CD4-positive, alpha-beta T cell treated with Interferon alpha-2 for 1 hour (primary cell): ENCODE measurements around the gene CEP19.
A peak's percentile ranks its signal among the peaks of the same experiment; 100 is the strongest.
"Not testable (repeated sequence)": the region's sequence is repeated elsewhere in the genome, so short reads cannot be mapped to it uniquely, and the experiment has no call there.

Experiments used
- DNase-seq, 2 donors: peaks; one replicate each; pipeline ENCODE4 v3.0.0-alpha.2; 2020 to 2022

Gene CEP19, protein sequence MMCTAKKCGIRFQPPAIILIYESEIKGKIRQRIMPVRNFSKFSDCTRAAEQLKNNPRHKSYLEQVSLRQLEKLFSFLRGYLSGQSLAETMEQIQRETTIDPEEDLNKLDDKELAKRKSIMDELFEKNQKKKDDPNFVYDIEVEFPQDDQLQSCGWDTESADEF

GRCh38 chr3:196711838-196712513 lies at the start of gene CEP19, which contains the start of gene PIGX:
Gene CEP19 (minus strand): TSS chr3:196712250. CDS start chr3:196708657, 3,593 bp downstream.
Gene PIGX (plus strand): TSS chr3:196712377.
- peak; percentile 93 to 94 for DNase-seq

GRCh38 chr3:196757876-196758739 lies 46.1 kb upstream of the CEP19 start:
- no peak for DNase-seq

GRCh38 chr3:196756732-196757131 lies 44.7 kb upstream of the CEP19 start:
- no peak for DNase-seq

DNA sequence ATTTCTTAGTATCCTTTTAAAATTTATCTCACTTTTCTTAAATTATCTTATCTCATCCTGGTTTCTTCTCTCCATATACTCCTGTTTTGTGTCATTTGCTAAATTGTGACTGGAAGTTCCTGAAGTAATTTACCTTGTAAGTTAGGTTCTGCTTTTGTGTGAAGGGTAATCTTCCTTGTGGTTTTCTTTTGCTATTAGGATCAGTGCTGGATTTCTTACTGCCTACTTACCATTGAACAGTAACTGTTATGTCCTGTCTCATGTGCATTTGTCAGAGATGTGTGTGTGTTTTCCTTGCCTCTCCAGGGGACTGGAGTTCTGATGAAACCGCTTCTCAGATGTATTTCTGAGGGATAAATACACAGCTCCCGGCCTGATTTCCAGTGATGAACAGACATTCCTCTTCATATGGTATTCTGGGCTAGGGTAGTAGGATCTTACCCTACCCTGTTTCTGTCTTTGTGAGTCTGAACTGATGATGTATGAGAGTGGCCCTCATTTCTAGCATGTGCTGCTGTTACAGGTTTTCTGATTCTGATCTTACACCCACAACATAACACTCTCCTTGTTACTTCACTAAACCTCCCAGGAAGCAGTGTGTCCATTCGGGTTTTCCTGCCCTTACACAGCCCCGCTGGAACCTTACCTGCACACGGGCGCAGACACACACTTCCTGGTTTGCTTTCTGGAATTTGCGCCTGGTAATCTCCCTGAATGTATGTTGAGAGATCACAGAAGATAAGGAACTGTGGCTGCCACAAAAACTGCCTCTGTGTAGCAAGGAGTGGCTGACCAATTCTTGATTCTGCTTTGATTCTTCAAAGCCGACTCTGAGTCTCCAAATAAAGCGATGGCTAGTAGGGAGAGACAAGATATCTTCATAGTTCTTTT lies 42.3 kb upstream of the CEP19 start:
- no peak for DNase-seq

- no peak for DNase-seq
Measured at GRCh38 chr3:196753201-196753600, 41.2 kb upstream of the CEP19 start.

- no peak for DNase-seq
Measured at GRCh38 chr3:196749125-196749524, 37.1 kb upstream of the CEP19 start.

- DNase-seq: not testable (repeated sequence)
Measured at GRCh38 chr3:196743569-196743968, 31.5 kb upstream of the CEP19 start.

DNA sequence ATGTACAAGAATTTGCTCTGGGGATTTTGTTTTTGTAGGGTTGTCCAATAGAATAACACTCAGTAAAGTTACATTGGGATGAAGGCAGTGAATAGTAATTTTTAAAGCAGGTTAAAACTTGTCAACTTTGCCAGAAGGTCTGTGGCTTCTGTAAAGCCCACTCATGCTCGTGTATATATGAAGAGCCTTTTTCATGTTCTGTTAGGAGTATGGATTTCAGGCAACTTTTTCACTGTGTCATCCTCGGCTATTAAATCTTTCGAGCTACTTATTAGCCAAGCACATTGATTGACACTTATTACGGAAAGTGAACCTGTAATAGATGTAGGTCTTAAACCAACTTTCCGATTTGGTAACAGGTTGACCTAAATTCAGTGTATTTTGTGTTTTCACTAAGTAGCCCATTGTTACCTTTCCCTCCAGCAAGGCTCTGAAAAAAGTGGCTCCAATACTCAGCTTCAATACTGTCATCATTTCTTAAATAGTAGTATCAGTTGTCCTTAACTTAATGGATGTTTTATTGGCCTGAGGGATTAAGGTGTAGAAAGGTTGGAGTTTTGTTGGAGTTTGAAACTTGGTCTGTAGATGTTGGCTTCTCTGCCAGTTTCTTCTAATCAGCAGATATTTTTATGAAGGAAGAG lies 29.3 kb upstream of the CEP19 start:
- no peak for DNase-seq

DNA sequence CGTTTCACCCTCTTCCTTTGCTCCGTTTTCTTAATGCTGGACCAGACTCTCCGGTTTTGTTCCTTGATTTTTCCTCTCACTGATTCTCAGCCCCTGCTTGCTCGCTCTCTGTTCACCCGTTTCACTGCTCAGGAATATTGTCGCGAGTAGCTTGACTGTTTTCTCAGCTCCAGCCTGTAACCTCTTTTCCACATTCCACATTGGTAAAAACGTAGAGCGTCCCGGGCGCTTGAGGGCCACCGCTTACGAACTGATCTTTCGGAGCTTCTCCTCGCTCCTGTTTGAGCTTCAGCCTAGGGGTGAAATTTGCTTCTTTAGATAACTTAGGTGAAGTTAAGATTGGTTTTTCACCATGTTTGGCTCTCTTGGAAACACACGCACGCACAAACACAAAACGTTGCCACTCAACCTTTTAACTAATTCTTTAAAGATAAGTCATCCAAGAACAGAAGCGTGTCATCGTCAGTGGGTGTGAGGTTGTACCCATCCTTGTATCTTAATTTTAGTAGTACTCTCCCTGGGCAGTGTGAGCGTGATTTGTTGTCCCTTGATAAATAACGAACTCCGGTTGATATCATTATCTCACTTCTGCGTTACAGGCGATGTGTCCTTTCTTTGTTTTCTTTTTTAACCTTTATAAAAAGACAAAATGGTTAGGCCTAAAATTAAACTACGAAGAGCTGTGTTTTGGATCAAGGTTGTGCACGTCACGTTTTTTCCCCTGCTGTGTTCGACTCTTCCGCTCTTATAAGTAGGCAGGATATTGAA lies 28.6 kb upstream of the CEP19 start:
- DNase-seq: peak; percentile 25 to 61

DNA sequence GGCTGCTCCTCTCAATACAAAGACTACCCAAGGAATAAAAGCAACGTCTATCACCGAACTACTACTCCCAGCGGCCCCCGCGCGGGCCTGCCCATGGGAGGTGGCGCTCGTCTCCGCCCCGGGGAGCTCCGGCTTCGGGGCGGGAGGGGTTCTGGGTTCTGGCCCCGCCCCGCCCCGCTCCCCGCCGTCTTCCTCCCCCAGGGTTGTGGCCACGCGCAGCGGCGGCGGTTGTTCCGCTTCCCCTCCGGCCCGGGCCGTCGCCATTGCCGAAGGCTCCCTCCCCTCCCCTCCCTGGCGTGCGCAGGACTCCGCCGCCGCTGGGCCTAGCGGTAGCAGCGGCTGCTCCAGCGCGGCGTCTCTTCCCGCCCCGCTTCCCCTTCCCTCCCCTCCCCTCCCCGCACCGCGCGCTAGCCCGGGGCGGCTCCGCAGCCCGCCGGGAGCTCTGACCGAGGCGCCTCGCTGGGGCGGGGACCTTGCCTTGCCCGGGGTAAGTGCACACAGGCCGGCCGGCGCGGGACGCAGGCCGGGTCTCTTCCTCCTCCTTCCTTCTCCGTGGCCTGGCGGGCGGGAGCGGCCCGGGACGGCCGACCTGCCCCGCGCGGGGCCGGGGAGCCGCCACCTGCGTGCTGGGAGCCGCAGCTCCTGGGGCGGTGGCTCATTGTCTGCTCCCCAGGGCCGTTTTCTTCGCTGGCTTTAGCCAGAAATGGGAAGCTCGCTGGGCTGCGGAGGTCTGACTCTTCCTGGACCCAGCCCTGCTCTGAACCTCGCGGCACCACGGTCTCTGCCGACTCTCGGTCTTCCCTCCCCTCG lies 27.8 kb upstream of the CEP19 start, which contains the start of gene PAK2:
PAK2 (plus strand) TSS at position 187 of the 810 bp plus-strand sequence. CDS start 42,790 bp downstream, outside the sequence.
- peak; percentile 90 to 93 for DNase-seq

GRCh38 chr3:196737655-196738054 lies 25.6 kb upstream of the CEP19 start:
- DNase-seq: no peak

DNA sequence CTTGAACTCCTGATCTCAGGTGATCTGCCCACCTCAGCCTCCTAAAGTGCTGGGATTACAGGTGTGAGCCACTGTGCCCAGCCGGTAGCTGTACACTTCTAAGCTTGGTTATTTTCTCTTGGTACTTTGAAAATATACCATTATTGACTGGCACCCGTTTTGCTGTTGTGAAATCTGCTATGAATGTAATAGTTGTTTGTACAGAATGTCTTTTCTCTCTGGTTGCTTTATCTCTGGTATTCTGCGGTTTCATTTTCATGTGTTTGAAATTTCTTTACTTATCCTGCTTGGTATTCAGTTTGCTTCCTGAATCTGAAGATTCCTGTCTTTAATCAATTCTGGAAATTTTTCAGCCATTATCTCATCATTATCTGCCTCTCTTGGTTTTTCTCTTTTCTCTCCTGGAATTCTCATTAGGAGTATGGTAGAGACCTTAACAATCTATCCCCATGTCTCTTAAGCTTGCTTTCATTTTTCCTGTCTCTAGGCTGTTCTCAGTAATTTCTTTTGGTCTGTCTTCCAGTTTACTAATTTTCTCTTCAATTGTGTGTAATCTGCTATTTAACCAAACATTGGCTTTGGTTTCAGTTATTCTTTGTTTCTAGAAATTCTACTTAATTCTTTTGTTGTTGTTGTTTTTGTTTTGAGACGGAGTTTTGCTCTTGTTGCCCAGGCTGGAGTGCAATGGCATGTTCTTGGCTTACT lies 24.8 kb upstream of the CEP19 start:
- DNase-seq: no peak

- no peak for DNase-seq
Measured at GRCh38 chr3:196735751-196736150, 23.7 kb upstream of the CEP19 start.

DNA sequence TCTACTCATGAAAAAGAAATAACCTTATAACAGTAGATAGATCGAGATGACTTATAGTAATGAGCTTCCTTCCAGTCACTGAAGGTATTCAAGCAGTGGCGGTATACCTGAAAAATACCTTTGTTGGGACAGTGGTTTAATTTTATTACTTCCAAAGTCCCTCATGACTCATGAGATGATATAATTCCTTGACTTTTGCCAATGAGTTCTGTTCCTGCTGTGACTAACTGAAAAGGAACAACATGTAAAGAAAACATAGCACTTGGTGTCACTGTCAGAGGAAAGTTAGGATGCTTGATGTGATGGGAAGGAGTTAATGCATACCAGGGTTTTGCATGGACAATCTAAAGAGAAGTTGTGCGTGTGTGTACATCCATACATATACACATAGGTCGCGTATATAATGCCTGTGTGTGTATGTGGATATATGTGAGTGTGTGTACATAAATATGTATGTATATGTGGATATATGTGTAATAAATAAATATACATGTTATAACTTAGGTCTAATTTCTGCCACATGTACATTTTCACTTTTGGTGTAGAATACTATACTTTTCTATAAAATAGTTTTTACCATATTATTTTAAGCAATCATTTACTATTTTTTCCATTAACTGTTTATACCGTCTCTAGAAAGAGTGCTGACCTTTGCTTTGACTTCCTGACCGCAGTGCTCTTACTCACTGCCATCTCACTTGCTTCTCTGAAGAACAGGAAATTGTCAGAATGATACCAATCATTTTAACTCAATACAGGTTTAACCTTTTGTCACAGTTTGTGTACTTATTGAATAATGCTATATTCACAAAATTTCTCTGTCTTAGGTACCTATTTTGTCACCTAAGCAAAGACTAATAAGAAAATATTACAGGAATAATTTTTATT lies 15.0 kb upstream of the CEP19 start:
- peak in 1 of 2 donors; percentile 40 for DNase-seq

DNA sequence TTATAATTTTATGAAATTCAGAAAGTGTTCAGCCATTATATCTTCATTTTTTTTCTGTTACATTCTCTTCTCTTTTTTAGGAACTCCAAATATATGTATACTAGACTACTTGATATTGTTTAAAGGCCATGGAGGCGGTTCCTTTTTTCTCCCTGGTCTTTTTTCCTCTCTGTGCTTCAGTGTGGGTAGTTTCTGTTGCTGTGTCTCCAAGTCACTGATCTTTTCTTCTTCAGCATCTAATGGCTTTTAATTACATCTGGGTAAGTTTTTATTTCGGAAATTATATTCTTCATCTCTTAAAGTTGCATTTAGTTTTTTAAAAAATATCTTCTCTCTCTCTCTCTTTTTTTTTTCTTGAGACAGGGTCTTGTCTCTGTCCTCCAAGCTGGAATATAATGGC lies 9.0 kb upstream of the CEP19 start:
- DNase-seq: no peak

DNA sequence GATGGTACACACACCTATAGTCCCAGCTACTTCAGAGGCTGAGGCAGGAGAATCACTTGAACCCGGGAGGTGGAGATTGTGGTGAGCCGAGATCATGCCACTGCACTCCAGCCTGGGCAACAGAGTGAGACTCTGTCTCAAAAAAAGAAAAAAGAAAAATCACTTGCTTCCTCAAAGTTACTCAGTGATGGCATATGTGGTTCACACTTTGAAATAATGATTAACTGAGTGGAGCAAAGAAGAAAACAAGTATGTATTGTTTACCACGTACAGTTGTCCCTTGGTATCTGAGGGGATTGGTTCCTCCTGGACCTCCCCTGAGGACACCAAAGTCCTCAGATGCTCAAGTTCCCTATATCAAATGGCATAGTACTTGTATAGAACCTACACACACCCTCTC lies 5.1 kb upstream of the CEP19 start:
- DNase-seq: not testable (repeated sequence)

GRCh38 chr3:196712514-196713413 lies 714 bp upstream of the CEP19 start:
- DNase-seq: peak; percentile 68 to 79
